ENCODE data around the gene FBXL17.

DNA sequence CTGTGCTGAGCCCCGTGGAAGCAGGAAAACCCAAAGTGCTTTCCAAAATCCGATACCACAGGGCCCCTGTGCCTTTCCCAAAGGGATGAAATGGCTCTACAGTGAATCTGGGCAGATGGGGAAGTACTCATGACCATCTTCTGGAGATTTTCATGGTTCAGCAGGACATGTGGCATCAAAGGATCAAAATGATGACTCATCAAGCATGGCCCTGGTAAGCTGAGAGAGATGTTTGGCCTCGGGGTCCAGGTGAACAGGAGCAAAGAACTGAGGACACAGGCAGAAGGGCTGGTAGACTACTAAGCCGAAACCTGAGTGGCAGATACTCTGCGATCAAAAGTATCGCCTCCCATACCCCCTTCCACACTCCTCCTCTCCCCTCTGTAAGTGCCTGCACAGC lies 551.1 kb downstream of the FBXL17 start:
- TF ChIP-seq JUN (CRISPR knock-in tag; IDR thresholded peaks at IDR 0.05) (no peak), CREM (CRISPR knock-in tag; IDR thresholded peaks at IDR 0.05) (no peak)
- TF ChIP-seq, protein P1, sequence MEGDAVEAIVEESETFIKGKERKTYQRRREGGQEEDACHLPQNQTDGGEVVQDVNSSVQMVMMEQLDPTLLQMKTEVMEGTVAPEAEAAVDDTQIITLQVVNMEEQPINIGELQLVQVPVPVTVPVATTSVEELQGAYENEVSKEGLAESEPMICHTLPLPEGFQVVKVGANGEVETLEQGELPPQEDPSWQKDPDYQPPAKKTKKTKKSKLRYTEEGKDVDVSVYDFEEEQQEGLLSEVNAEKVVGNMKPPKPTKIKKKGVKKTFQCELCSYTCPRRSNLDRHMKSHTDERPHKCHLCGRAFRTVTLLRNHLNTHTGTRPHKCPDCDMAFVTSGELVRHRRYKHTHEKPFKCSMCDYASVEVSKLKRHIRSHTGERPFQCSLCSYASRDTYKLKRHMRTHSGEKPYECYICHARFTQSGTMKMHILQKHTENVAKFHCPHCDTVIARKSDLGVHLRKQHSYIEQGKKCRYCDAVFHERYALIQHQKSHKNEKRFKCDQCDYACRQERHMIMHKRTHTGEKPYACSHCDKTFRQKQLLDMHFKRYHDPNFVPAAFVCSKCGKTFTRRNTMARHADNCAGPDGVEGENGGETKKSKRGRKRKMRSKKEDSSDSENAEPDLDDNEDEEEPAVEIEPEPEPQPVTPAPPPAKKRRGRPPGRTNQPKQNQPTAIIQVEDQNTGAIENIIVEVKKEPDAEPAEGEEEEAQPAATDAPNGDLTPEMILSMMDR (IDR thresholded peaks at IDR 0.05) = no peak
- TF ChIP-seq, protein P2, sequence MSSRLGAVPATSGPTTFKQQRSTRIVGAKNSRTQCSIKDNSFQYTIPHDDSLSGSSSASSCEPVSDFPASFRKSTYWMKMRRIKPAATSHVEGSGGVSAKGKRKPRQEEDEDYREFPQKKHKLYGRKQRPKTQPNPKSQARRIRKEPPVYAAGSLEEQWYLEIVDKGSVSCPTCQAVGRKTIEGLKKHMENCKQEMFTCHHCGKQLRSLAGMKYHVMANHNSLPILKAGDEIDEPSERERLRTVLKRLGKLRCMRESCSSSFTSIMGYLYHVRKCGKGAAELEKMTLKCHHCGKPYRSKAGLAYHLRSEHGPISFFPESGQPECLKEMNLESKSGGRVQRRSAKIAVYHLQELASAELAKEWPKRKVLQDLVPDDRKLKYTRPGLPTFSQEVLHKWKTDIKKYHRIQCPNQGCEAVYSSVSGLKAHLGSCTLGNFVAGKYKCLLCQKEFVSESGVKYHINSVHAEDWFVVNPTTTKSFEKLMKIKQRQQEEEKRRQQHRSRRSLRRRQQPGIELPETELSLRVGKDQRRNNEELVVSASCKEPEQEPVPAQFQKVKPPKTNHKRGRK (CRISPR knock-in tag; IDR thresholded peaks at IDR 0.05; ENCODE audit: borderline replicate concordance) = no peak
- TF ChIP-seq, protein P3, sequence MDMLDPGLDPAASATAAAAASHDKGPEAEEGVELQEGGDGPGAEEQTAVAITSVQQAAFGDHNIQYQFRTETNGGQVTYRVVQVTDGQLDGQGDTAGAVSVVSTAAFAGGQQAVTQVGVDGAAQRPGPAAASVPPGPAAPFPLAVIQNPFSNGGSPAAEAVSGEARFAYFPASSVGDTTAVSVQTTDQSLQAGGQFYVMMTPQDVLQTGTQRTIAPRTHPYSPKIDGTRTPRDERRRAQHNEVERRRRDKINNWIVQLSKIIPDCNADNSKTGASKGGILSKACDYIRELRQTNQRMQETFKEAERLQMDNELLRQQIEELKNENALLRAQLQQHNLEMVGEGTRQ (CRISPR knock-in tag; IDR thresholded peaks at IDR 0.05) = no peak

All from WTC11 (cell line).